OCI-LY7 (cell line): ENCODE measurements around the gene SARM1.

Experiments
- CTCF ChIP-seq: fragments of 200-600 bp; sonication (generic); conservative IDR thresholded peaks from 2 replicates; pipeline ENCODE4 v1.5.1; 2014; ENCODE audit warnings: mild to moderate bottlenecking, antibody characterized with exemption, low read length, moderate library complexity, mixed read lengths
- EZH2phosphoT487 ChIP-seq: fragments of 200-600 bp; sonication (generic); IDR thresholded peaks from 2 replicates; pipeline ENCODE4 v1.6.1; 2018; ENCODE audit warnings: low read depth, borderline replicate concordance, mild to moderate bottlenecking, mixed run types, antibody characterized with exemption, low read length, moderate library complexity, mixed read lengths

GRCh38 chr17:28443901-28444638, 72.6 kb downstream of the SARM1 start:
- TF ChIP-seq CTCF: no peak
- TF ChIP-seq EZH2phosphoT487: no peak
